SK-N-SH (cell line): ENCODE data around the gene SULF2. TPM values are rescaled to one million over a fixed set of nuclear protein-coding genes. Genes with fewer than 3 reads are reported as not detected.

Experiments
- CTCF ChIA-PET: fragments of 300-600, 350-600 bp; formaldehyde crosslinking; extraction: SDS; loops from one replicate; lab custom pipeline; 2021; lab: Yijun Ruan, JAX
- POLR2A ChIA-PET: fragments of 350-600 bp; sonication (Branson Sonifier 250); formaldehyde crosslinking; extraction: SDS; loops from one replicate; lab custom pipeline; 2020; ENCODE audit warnings: antibody characterized with exemption, inconsistent platforms; lab: Yijun Ruan, JAX
- DNase-seq: peaks from one replicate; pipeline ENCODE4 v3.0.0; 2012
- H2AFZ ChIP-seq: fragments of 200-600 bp; sonication (generic); 2 replicates; pipeline ENCODE4 v1.8.1; 2016; ENCODE audit warnings: antibody characterized with exemption, mild to moderate bottlenecking, low read depth
- H3F3A ChIP-seq: fragments of 200-600 bp; sonication (generic); replicated peaks from 2 replicates; pipeline ENCODE3; 2016; ENCODE audit warnings: antibody characterized with exemption, mild to moderate bottlenecking; ENCODE audit not compliant: insufficient read depth
- H3K27ac ChIP-seq, 2 experiments: fragments of 200-500 bp in 1 of 2; fragments of 200-600 bp in 1 of 2; sonication (Bioruptor generic) in 1 of 2; sonication (generic), shearing (Covaris generic) in 1 of 2; 2 replicates each; pipeline versions ENCODE4 v1.5.1 to v1.6.1; 2014 to 2016; ENCODE audit warnings: low read depth in 2 of 2, inconsistent platforms in 1 of 2, low read length in 1 of 2, mild to moderate bottlenecking in 1 of 2, mixed read lengths in 1 of 2
- H3K27me3 ChIP-seq: fragments of 200-600 bp; sonication (generic), shearing (Covaris generic); 2 replicates; pipeline ENCODE4 v1.6.1; 2016; ENCODE audit warnings: mixed run types; ENCODE audit not compliant: insufficient read depth
- H3K36me3 ChIP-seq, 2 experiments: fragments of 200-500 bp in 1 of 2; fragments of 200-600 bp in 1 of 2; sonication (Bioruptor generic) in 1 of 2; sonication (generic) in 1 of 2; replicated peaks in 1 of 2; 2 replicates each; pipeline versions ENCODE3 to v1.5.1; 2014 to 2016; ENCODE audit warnings: low read length in 1 of 2, mild to moderate bottlenecking in 1 of 2; ENCODE audit not compliant: insufficient read depth in 2 of 2, control insufficient read depth in 1 of 2
- H3K4me1 ChIP-seq, 2 experiments: fragments of 200-500 bp in 1 of 2; fragments of 200-600 bp in 1 of 2; sonication (Bioruptor generic) in 1 of 2; sonication (generic), shearing (Covaris generic) in 1 of 2; 2 replicates each; pipeline versions ENCODE4 v1.5.1 to v1.6.1; 2014 to 2016; ENCODE audit warnings: low read depth in 1 of 2, low read length in 1 of 2, mixed run types in 1 of 2; ENCODE audit not compliant: insufficient read depth in 2 of 2, control insufficient read depth in 1 of 2
- H3K4me2 ChIP-seq: fragments of 200-600 bp; sonication (generic), shearing (Covaris generic); 2 replicates; pipeline ENCODE4 v1.6.1; 2017; ENCODE audit warnings: mixed run types
- H3K4me3 ChIP-seq, 2 experiments: fragments of 200-500 bp in 1 of 2; fragments of 200-600 bp in 1 of 2; sonication (Bioruptor generic) in 1 of 2; sonication (generic), shearing (Covaris generic) in 1 of 2; 2 replicates each; pipeline versions ENCODE4 v1.5.1 to v1.8.1; 2014 to 2016; ENCODE audit warnings: low read depth in 2 of 2, inconsistent platforms in 1 of 2, low read length in 1 of 2, mild to moderate bottlenecking in 1 of 2, mixed read lengths in 1 of 2, moderate library complexity in 1 of 2
- H3K79me2 ChIP-seq: fragments of 200-600 bp; sonication (generic); 2 replicates; pipeline ENCODE4 v1.8.1; 2017; ENCODE audit warnings: mild to moderate bottlenecking; ENCODE audit not compliant: insufficient read depth
- H3K9ac ChIP-seq: fragments of 200-600 bp; sonication (generic); 2 replicates; pipeline ENCODE4 v1.6.1; 2017; ENCODE audit warnings: mixed run types
- H3K9me2 ChIP-seq: fragments of 200-600 bp; sonication (generic); 2 replicates; pipeline ENCODE4 v1.6.1; 2017; ENCODE audit warnings: mixed run types
- H3K9me3 ChIP-seq: fragments of 200-600 bp; sonication (generic); 2 replicates; pipeline ENCODE4 v1.6.1; 2017; ENCODE audit warnings: mixed run types, mild to moderate bottlenecking, moderate library complexity
- H4K20me1 ChIP-seq: fragments of 200-600 bp; sonication (generic); 2 replicates; pipeline ENCODE4 v1.6.1; 2017; ENCODE audit warnings: mild to moderate bottlenecking, mixed run types; ENCODE audit not compliant: insufficient read depth
- CHD2 ChIP-seq: fragments of 150-350 bp; IDR thresholded peaks from 2 replicates; pipeline ENCODE4 v1.6.1; 2018; ENCODE audit warnings: low read length; ENCODE audit not compliant: partially characterized antibody
- FOSL2 ChIP-seq: IDR thresholded peaks from 2 replicates; pipeline ENCODE4 v1.4.0; 2012; ENCODE audit warnings: low read depth, mild to moderate bottlenecking, moderate library complexity, borderline replicate concordance
- FOXM1 ChIP-seq: IDR thresholded peaks from 2 replicates; pipeline ENCODE4 v1.4.0; 2012; ENCODE audit warnings: low read depth, mild to moderate bottlenecking
- MEF2A ChIP-seq: IDR thresholded peaks from 2 replicates; pipeline ENCODE4 v1.4.0; 2012; ENCODE audit warnings: low read depth, borderline replicate concordance
- NFIC ChIP-seq: IDR thresholded peaks from 2 replicates; pipeline ENCODE4 v1.4.0; 2012; ENCODE audit warnings: borderline replicate concordance
- RFX5 ChIP-seq: IDR thresholded peaks from 2 replicates; pipeline ENCODE4 v1.6.1; 2012; ENCODE audit warnings: mild to moderate bottlenecking, improper control_type of control experiment, low read length
- RXRA ChIP-seq: IDR thresholded peaks from 2 replicates; pipeline ENCODE4 v1.4.0; 2012; ENCODE audit warnings: low read depth, mild to moderate bottlenecking, borderline replicate concordance
- SIN3A ChIP-seq: IDR thresholded peaks from 2 replicates; pipeline ENCODE4 v1.6.1; 2012; ENCODE audit warnings: low read depth, mild to moderate bottlenecking, low read length, moderate library complexity, borderline replicate concordance
- TEAD4 ChIP-seq: IDR thresholded peaks from 2 replicates; pipeline ENCODE4 v1.4.0; 2012; ENCODE audit warnings: mild to moderate bottlenecking, borderline replicate concordance; ENCODE audit not compliant: insufficient read depth
- USF2 ChIP-seq: fragments of 150-350 bp; IDR thresholded peaks from 2 replicates; pipeline ENCODE4 v1.6.1; 2017; ENCODE audit warnings: antibody characterized with exemption, low read length, low read depth, borderline replicate concordance
- WGBS: methylation state at CpG from one replicate; pipeline ENCODE4 v1.1.6; 2017; ENCODE audit warnings: low lambda C conversion rate; 5-methylcytosine and 5-hydroxymethylcytosine counted together
- polyA plus RNA-seq, 3 experiments: library from polyadenylated mRNA; depleted of rRNA; stranded (reverse); fragments of >200 nt; gene quantifications; 2 replicates each; pipeline ENCODE4 v1.2.3, GENCODE V29; 2012
- TF ChIP-seq, protein P1 (sequence below): fragments of 150-350 bp; IDR thresholded peaks from 2 replicates; pipeline ENCODE4 v1.6.1; 2016; ENCODE audit warnings: mild to moderate bottlenecking, low read depth, low read length
- TF ChIP-seq, protein P2 (sequence below): fragments of 200-600 bp; sonication (generic); IDR thresholded peaks from 2 replicates; pipeline ENCODE4 v1.6.1; 2017; ENCODE audit warnings: antibody characterized with exemption, mild to moderate bottlenecking, moderate library complexity
- TF ChIP-seq, protein P3 (sequence below): IDR thresholded peaks from 2 replicates; pipeline ENCODE4 v1.6.1; 2012; ENCODE audit warnings: mild to moderate bottlenecking, low read depth, low read length, moderate library complexity

SULF2 gene
- polyA plus RNA-seq, 1 of the 3 experiments (the other 2 are of a cell fraction): 20.2 TPM

GRCh38 chr20:47719625-47720024 lies 65.7 kb downstream of the SULF2 start (continued):
- TF ChIP-seq MEF2A: no peak
- no peak for TF ChIP-seq NFIC
- TF ChIP-seq, protein P1, sequence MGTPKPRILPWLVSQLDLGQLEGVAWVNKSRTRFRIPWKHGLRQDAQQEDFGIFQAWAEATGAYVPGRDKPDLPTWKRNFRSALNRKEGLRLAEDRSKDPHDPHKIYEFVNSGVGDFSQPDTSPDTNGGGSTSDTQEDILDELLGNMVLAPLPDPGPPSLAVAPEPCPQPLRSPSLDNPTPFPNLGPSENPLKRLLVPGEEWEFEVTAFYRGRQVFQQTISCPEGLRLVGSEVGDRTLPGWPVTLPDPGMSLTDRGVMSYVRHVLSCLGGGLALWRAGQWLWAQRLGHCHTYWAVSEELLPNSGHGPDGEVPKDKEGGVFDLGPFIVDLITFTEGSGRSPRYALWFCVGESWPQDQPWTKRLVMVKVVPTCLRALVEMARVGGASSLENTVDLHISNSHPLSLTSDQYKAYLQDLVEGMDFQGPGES: no peak
- TF ChIP-seq FOXM1: no peak
- TF ChIP-seq, protein P2, sequence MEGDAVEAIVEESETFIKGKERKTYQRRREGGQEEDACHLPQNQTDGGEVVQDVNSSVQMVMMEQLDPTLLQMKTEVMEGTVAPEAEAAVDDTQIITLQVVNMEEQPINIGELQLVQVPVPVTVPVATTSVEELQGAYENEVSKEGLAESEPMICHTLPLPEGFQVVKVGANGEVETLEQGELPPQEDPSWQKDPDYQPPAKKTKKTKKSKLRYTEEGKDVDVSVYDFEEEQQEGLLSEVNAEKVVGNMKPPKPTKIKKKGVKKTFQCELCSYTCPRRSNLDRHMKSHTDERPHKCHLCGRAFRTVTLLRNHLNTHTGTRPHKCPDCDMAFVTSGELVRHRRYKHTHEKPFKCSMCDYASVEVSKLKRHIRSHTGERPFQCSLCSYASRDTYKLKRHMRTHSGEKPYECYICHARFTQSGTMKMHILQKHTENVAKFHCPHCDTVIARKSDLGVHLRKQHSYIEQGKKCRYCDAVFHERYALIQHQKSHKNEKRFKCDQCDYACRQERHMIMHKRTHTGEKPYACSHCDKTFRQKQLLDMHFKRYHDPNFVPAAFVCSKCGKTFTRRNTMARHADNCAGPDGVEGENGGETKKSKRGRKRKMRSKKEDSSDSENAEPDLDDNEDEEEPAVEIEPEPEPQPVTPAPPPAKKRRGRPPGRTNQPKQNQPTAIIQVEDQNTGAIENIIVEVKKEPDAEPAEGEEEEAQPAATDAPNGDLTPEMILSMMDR: no peak

DNA sequence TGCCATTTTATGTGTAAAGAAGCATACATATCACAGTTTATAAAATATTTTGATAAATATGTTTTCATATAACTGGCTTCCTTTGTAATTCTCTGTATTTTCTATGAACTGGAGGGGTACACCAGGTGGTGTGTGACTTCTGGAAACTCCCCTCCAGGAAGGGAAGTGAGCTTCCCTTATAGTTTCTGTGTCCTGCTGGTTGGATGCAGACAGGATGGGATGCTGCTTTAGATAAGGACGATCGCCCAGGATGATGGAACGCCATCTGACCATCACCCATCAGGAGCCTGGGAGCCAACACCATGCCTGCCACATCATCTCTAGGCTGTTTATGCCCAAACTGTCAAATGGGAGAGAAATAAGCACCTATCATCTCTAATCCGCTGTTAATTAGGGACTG lies 66.1 kb downstream of the SULF2 start:
- ChIA-PET CTCF (interaction anchor here (1.8 to 2.3 kb wide), 2 partner anchors 70 to 901 kb away, joined by 6 to 8 read pairs; no protein-coding TSS in a partner anchor), POLR2A (no interaction called here)
- Histone ChIP-seq H3K4me2 (no peak overlapping the region), H3K79me2 (no peaks in the 10 kb centered on the region), H3K4me3 (no peak overlapping the region), H3K9me3 (no peaks in the 10 kb centered on the region), H3K27me3 (no peaks in the 10 kb centered on the region), H3K27ac (no peak overlapping the region), H3K36me3 (no peaks in the 10 kb centered on the region), H3K9ac (no peak overlapping the region), H3K4me1 (peaks cover 0 to 2% of the 10 kb centered on the region in 2 experiments; a peak in 1 of 4 replicates), H3F3A (no peaks in the 10 kb centered on the region), H2AFZ (no peak overlapping the region), H3K9me2 (no peaks in the 10 kb centered on the region), H4K20me1 (no peaks in the 10 kb centered on the region)
- WGBS: 92% methylated on average over 4 of the region's 4 CpGs
- TF ChIP-seq SIN3A (no peak), TEAD4 (no peak), RXRA (no peak), USF2 (no peak), FOSL2 (no peak), RFX5 (no peak), CHD2 (no peak)
- TF ChIP-seq, protein P3, sequence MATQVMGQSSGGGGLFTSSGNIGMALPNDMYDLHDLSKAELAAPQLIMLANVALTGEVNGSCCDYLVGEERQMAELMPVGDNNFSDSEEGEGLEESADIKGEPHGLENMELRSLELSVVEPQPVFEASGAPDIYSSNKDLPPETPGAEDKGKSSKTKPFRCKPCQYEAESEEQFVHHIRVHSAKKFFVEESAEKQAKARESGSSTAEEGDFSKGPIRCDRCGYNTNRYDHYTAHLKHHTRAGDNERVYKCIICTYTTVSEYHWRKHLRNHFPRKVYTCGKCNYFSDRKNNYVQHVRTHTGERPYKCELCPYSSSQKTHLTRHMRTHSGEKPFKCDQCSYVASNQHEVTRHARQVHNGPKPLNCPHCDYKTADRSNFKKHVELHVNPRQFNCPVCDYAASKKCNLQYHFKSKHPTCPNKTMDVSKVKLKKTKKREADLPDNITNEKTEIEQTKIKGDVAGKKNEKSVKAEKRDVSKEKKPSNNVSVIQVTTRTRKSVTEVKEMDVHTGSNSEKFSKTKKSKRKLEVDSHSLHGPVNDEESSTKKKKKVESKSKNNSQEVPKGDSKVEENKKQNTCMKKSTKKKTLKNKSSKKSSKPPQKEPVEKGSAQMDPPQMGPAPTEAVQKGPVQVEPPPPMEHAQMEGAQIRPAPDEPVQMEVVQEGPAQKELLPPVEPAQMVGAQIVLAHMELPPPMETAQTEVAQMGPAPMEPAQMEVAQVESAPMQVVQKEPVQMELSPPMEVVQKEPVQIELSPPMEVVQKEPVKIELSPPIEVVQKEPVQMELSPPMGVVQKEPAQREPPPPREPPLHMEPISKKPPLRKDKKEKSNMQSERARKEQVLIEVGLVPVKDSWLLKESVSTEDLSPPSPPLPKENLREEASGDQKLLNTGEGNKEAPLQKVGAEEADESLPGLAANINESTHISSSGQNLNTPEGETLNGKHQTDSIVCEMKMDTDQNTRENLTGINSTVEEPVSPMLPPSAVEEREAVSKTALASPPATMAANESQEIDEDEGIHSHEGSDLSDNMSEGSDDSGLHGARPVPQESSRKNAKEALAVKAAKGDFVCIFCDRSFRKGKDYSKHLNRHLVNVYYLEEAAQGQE: no peak
- DNase-seq: no peak
